C4-2B (cell line): Measurements from ENCODE around the gene NR6A1.

Source experiments
- H3K27ac ChIP-seq: fragments of 450-650 bp; 2 replicates; pipeline ENCODE4 v1.5.1; 2017
- ZFX ChIP-seq: fragments of 450-650 bp; IDR thresholded peaks from 2 replicates; pipeline ENCODE4 v1.6.1; 2017
- TF ChIP-seq, protein P1 (sequence below): fragments of 450-650 bp; conservative IDR thresholded peaks from 2 replicates; pipeline ENCODE4 v1.5.1; 2017; ENCODE audit warnings: mild to moderate bottlenecking

The NR6A1 gene

GRCh38 chr9:124771867-124772679 is 962 bp upstream of the NR6A1 start:
- H3K27ac ChIP-seq: peak overlapping the region; percentile 56
- TF ChIP-seq, protein P1, sequence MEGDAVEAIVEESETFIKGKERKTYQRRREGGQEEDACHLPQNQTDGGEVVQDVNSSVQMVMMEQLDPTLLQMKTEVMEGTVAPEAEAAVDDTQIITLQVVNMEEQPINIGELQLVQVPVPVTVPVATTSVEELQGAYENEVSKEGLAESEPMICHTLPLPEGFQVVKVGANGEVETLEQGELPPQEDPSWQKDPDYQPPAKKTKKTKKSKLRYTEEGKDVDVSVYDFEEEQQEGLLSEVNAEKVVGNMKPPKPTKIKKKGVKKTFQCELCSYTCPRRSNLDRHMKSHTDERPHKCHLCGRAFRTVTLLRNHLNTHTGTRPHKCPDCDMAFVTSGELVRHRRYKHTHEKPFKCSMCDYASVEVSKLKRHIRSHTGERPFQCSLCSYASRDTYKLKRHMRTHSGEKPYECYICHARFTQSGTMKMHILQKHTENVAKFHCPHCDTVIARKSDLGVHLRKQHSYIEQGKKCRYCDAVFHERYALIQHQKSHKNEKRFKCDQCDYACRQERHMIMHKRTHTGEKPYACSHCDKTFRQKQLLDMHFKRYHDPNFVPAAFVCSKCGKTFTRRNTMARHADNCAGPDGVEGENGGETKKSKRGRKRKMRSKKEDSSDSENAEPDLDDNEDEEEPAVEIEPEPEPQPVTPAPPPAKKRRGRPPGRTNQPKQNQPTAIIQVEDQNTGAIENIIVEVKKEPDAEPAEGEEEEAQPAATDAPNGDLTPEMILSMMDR: peak; percentile 98
- TF ChIP-seq ZFX: no peak

- TF ChIP-seq ZFX: no peak
- TF ChIP-seq, protein P1: no peak; the same call in 1 of the 2 replicates
- H3K27ac ChIP-seq: peak overlapping the region; percentile 56
These were observed 621 bp downstream of the NR6A1 start for GRCh38 chr9:124770359-124771020.

DNA sequence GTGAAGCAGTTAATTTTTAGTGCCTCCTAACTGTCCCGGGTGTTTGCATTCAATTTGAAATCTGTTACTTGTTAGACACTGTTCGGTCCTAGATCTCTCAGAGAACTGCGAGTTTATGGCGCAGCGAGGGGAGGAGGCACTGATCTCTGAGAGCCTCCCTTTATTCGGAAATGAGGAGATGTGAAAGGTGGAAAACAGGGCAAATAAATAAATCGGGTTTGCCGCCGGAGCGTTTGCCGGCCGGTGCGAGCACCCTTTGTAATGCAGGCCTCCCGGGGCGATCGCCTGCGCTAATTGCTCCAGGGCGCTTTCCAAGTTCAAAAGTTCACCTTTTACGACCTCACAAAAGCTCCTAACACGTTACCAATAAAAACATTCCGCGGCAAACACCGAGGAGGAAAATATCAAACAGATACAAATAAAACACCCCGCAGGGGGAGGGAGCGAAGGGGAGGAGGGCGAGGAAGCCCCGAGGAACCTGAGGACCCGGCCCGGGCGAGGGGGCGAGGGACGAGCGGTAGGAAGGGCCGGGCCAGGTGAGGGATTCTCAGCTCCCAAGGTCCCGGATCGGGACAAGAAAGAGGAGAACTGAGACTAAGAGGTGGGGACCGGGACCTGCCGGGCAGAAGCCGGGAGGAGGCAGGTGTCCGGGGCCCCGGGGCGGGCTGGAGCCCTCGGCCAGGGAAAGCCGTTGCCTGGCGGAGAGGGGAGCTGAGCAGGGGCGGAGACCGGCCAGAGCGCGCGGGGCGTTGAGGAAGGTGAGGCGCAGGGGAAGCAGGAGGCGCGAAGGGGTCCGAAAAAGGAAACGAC is 1.4 kb downstream of the NR6A1 start:
- TF ChIP-seq ZFX: no peak
- TF ChIP-seq, protein P1: no peak
- peak overlapping the region; percentile 56 for H3K27ac ChIP-seq

DNA sequence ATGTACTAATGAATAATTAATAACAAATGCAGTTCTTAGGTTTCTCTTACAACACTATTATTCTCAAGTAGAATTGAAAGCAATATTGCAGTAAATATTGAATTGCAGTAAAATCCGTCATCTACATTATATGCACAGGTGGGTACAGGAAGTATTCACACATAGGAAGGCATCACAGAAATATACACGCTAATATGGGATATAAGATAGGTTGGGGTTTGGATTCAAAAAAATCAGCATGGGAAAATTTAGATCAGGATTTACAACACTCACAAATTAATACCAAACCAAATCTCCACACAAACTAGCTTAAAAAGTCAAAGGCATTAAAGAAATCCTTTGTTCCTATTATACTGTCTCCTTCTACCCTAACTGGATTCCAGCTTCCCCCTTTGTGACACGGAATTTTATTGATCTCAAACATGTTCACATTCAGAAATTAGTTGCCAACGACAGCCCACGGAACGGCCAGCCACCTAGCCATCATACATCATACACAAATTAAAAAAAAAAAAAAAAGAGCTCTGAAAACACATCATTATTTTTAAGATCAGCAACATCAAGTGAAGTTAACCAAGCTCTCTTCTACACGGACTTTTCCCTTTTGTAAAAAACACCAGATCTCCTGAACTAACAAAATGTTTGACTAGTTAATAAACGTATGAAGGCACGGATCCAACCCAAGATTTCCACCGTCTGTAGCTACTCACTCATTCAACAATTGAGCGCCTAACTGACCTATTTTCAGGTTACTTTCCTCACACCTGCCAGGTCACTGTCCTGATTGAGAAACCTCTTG is 2.2 kb downstream of the NR6A1 start:
- TF ChIP-seq ZFX: no peak
- TF ChIP-seq, protein P1: no peak
- no peak overlapping the region for H3K27ac ChIP-seq

GRCh38 chr9:124768334-124768733 is 2.8 kb downstream of the NR6A1 start:
- no peak overlapping the region for H3K27ac ChIP-seq
- TF ChIP-seq ZFX: no peak
- TF ChIP-seq, protein P1: no peak

GRCh38 chr9:124767821-124768220 is 3.3 kb downstream of the NR6A1 start:
- no peak overlapping the region for H3K27ac ChIP-seq
- TF ChIP-seq, protein P1: no peak
- TF ChIP-seq ZFX: no peak
